Endodermal cell (in vitro differentiated cells): Measurements from ENCODE around the gene EEF1G. TPM values are rescaled to one million over a fixed set of nuclear protein-coding genes. Genes with fewer than 3 reads are reported as not detected.
"Not testable (repeated sequence)": the region's sequence is repeated elsewhere in the genome, so short reads cannot be mapped to it uniquely, and the experiment has no call there.

Source experiments
- DNase-seq: peaks from one replicate; pipeline ENCODE4 v3.0.0-alpha.2; 2017
- H3K27ac ChIP-seq: 2 replicates; pipeline ENCODE4 v1.5.1; 2013; ENCODE audit warnings: mild to moderate bottlenecking, low read depth, low read length, moderate library complexity
- H3K27me3 ChIP-seq: 2 replicates; pipeline ENCODE4 v1.6.1; 2013; ENCODE audit warnings: mild to moderate bottlenecking, low read length, moderate library complexity; ENCODE audit not compliant: insufficient read depth, control insufficient read depth, poor library complexity, severe bottlenecking
- H3K36me3 ChIP-seq: 2 replicates; pipeline ENCODE4 v1.7.0; 2013; ENCODE audit warnings: mild to moderate bottlenecking, low read length, moderate library complexity; ENCODE audit not compliant: control insufficient read depth, insufficient read depth
- H3K4me1 ChIP-seq: one replicate; pipeline ENCODE4 v1.7.0; 2013; ENCODE audit warnings: low read length; ENCODE audit not compliant: control insufficient read depth, insufficient read depth
- H3K4me3 ChIP-seq: 2 replicates; pipeline ENCODE4 v1.5.1; 2013; ENCODE audit warnings: mild to moderate bottlenecking, low read length, moderate library complexity
- H3K9ac ChIP-seq: 2 replicates; pipeline ENCODE4 v1.6.1; 2013; ENCODE audit warnings: mild to moderate bottlenecking, low read length, moderate library complexity; ENCODE audit not compliant: poor library complexity, severe bottlenecking; ENCODE audit errors: extremely low read depth
- H3K9me3 ChIP-seq: 2 replicates; pipeline ENCODE4 v1.6.1; 2013; ENCODE audit warnings: mild to moderate bottlenecking, low read length, moderate library complexity; ENCODE audit not compliant: control insufficient read depth
- H3K27ac Mint-ChIP-seq: 2 replicates; pipeline ENCODE4 v1.8.0; 2020; ENCODE audit warnings: mixed read lengths
- H3K27me3 Mint-ChIP-seq: 2 replicates; pipeline ENCODE4 v1.8.0; 2021; ENCODE audit warnings: mild to moderate bottlenecking, mixed read lengths; ENCODE audit not compliant: insufficient read depth
- H3K36me3 Mint-ChIP-seq: 2 replicates; pipeline ENCODE4 v1.8.0; 2020; ENCODE audit warnings: low read depth, mixed read lengths
- H3K4me1 Mint-ChIP-seq: 2 replicates; pipeline ENCODE4 v1.8.0; 2020; ENCODE audit warnings: mixed read lengths
- H3K4me3 Mint-ChIP-seq: 2 replicates; pipeline ENCODE4 v1.8.0; 2020; ENCODE audit warnings: mild to moderate bottlenecking, moderate library complexity, mixed read lengths
- H3K9me3 Mint-ChIP-seq: 2 replicates; pipeline ENCODE4 v1.8.0; 2020; ENCODE audit warnings: mild to moderate bottlenecking, mixed read lengths
- WGBS, 2 experiments: methylation state at CpG; one replicate each; pipeline versions ENCODE4 v1.1.5 to v1.1.7; 2013; ENCODE audit warnings: missing lambda C conversion rate in 2 of 2, mixed read lengths in 1 of 2; ENCODE audit not compliant: insufficient coverage in 1 of 2, insufficient read length in 1 of 2; 5-methylcytosine and 5-hydroxymethylcytosine counted together
- total RNA-seq, 2 donors: library from RNA; stranded (reverse); fragmentation: NEBNext Ultra II Directional in 1 of 2; extraction: Animal tissue kit (Norgen Biotek cat#: 25700) in 1 of 2; gene quantifications; 2 replicates in 1 of 2; 3 replicates in 1 of 2; pipeline ENCODE4 v1.2.1, GENCODE V29; 2021
- TF ChIP-seq, protein P1 (sequence below): fragments of 200-600 bp; sonication (generic); conservative IDR thresholded peaks from 2 replicates; pipeline ENCODE4 v1.5.0; 2021; ENCODE audit warnings: antibody characterized with exemption, mild to moderate bottlenecking

The EEF1G gene
- total RNA-seq, 2 donors from 2014 or later, result 1,705 to 1,818 TPM

DNA sequence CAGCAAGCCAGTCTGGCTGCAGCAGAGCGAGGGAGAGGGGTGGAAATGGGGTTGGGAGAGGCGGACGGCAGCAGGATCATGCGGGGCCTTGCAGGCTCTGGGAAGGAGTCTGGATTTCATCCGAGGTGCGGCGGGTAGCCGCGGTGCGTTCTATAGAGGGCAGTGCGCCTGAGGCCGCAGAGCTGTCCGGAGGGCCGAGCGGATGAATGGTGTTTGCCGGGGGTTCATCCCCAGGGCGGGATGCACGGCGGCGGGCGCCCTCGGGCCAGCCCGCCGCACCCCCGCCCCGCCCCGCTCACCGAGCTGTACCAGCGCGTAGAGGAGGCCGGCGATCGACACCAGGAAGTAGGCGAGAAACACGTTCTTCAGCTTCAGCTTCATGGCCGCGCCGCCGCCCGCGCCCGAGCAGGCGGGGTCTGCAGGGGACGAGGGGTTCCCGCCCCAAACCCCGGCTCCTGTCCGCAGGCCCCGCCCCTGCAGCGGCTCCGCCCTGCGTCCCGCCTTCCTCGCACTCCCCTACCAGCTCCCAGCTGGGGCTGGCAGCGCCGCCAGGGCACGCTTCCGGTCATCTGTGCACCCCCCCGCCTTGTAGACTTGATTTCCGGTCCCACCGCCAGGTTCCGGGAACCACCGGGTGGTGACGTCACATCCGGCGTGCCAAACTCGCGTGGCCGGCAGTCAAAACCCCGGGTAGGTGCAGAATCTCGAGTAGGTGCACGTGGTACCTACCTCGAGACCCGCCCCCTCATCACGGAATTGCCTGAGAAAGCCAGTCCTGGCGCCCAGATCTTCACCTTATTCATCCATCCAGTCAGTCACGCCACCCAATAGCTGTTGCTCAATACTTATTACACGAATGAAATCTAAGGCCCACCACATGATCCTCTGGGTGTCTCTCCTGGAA is 48.1 kb upstream of the EEF1G start, which contains the start of gene B3GAT3:
Gene B3GAT3 (minus strand): TSS at position 420 of the 904 bp plus-strand sequence. CDS start 39 bp downstream, at position 381.
- TF ChIP-seq, protein P1, sequence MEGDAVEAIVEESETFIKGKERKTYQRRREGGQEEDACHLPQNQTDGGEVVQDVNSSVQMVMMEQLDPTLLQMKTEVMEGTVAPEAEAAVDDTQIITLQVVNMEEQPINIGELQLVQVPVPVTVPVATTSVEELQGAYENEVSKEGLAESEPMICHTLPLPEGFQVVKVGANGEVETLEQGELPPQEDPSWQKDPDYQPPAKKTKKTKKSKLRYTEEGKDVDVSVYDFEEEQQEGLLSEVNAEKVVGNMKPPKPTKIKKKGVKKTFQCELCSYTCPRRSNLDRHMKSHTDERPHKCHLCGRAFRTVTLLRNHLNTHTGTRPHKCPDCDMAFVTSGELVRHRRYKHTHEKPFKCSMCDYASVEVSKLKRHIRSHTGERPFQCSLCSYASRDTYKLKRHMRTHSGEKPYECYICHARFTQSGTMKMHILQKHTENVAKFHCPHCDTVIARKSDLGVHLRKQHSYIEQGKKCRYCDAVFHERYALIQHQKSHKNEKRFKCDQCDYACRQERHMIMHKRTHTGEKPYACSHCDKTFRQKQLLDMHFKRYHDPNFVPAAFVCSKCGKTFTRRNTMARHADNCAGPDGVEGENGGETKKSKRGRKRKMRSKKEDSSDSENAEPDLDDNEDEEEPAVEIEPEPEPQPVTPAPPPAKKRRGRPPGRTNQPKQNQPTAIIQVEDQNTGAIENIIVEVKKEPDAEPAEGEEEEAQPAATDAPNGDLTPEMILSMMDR, result peak; percentile 12
- peak within 1 kb of the TSS; percentile 77 for H3K4me3 Mint-ChIP-seq
- no peaks in the 10 kb centered on the region for H3K9me3 Mint-ChIP-seq
- Histone ChIP-seq H3K36me3 (peaks cover 26% of the 10 kb centered on the region), H3K9me3 (no peaks in the 10 kb centered on the region), H3K4me3 (peak within 1 kb of the TSS; percentile 91), H3K27ac (peak within 1 kb of the TSS; percentile 74), H3K27me3 (no peaks in the 10 kb centered on the region), H3K4me1 (no peaks in the 10 kb centered on the region), H3K9ac (peak within 1 kb of the TSS; percentile 68)
- WGBS, 2 experiments, result 3 to 7% methylated on average over 31 to 77 of the region's 77 CpGs
- peaks cover 13% of the 10 kb centered on the region for H3K4me1 Mint-ChIP-seq
- peak; percentile 99 for DNase-seq
- peaks cover 35% of the 10 kb centered on the region for H3K36me3 Mint-ChIP-seq
- H3K27ac Mint-ChIP-seq, result peak within 1 kb of the TSS; percentile 95
- no peaks in the 10 kb centered on the region for H3K27me3 Mint-ChIP-seq

DNA sequence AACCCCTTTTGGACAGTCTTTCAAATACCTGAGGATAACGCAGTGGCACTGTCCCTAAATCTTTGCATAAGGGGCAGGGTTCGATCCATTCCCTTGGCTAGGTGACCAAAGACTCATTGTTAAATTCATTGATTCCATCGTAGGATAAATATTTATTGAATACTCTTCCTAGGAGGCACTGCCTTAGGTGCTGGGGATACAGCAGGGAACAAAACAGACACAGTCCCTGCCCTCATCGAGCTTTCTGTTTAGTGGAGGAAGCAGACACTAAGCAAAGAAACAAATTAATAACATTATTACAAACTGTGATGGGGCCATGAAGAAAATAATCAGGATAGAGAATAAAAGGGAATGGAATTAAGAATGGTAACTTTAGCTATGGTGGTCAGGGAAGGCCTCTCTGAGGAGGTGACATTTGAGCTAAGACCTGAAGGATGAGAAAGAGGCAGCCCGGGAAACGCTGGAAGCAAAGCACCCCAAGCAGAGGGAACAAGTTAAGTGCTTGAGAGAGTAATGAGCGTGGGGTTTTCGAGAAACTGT is 47.4 kb upstream of the EEF1G start:
- H3K27me3 ChIP-seq, result no peaks in the 10 kb centered on the region
- no peaks in the 10 kb centered on the region for H3K4me1 ChIP-seq
- 37 to 38% methylated on average over 7 of the region's 8 CpGs for WGBS, 2 experiments
- H3K27ac ChIP-seq, result peak overlapping the region; percentile 74
- Mint-ChIP-seq H3K27me3 (no peaks in the 10 kb centered on the region), H3K9me3 (no peaks in the 10 kb centered on the region), H3K27ac (peak overlapping the region; percentile 89), H3K36me3 (peaks cover 30% of the 10 kb centered on the region), H3K4me1 (peaks cover 13% of the 10 kb centered on the region), H3K4me3 (peak overlapping the region; percentile 77)
- H3K36me3 ChIP-seq, result peaks cover 18% of the 10 kb centered on the region
- TF ChIP-seq, protein P1, result no peak
- H3K4me3 ChIP-seq, result peak overlapping the region; percentile 91
- no peak for DNase-seq
- H3K9ac ChIP-seq, result peak overlapping the region; percentile 68
- no peaks in the 10 kb centered on the region for H3K9me3 ChIP-seq

DNA sequence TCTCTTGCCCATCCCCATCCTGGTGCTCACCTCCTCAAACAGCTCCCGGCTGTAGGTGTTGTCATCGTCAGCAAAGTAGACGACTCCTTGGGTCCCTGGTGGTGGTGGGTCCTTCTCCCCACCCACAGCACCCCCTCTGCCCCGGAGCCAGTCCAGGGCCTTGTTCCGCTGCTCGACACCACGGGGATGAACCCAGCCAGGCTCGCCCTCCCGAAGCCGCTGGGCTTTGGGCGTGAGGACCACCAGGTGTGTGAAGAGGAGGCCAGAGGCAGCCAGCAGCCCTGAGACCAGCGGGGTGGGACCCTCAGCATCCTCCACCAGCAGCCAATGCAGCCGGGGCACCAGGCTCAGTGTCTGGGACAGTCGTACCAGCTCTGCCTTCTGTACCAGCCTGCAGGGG is 43.3 kb upstream of the EEF1G start:
- Mint-ChIP-seq H3K4me1 (peaks cover 21% of the 10 kb centered on the region), H3K36me3 (peaks cover 11% of the 10 kb centered on the region)
- H3K4me1 ChIP-seq, H3K9ac ChIP-seq, DNase-seq, H3K9me3 Mint-ChIP-seq, H3K27me3 Mint-ChIP-seq, H3K9me3 ChIP-seq, H3K4me3 Mint-ChIP-seq, H3K27ac ChIP-seq, H3K27me3 ChIP-seq, H3K27ac Mint-ChIP-seq, H3K4me3 ChIP-seq, H3K36me3 ChIP-seq: not testable (repeated sequence)
- WGBS, 2 experiments, result 89 to 90% methylated on average over 2 to 8 of the region's 14 CpGs
